Transverse colon (tissue), 3 donors: ENCODE data around the gene GMDS.

Source experiments
- CTCF ChIP-seq, 5 experiments: fragments of 200-600 bp in 3 of 5; fragments of 450-650 bp in 2 of 5; sonication (generic) in 3 of 5; IDR thresholded peaks; 1 replicate in 2 of 5; 2 replicates in 3 of 5; pipeline ENCODE4 v1.5.1; 2016 to 2017; ENCODE audit warnings: antibody characterized with exemption in 5 of 5, inconsistent platforms in 3 of 5, mild to moderate bottlenecking in 2 of 5, moderate library complexity in 1 of 5
- EP300 ChIP-seq: sonication (generic); formaldehyde crosslinking; IDR thresholded peaks from one replicate; pipeline ENCODE4 v1.6.1; 2017; ENCODE audit warnings: antibody characterized with exemption, low read depth
- POLR2A ChIP-seq: fragments of 450-650 bp; IDR thresholded peaks from one replicate; pipeline ENCODE4 v1.6.1; 2016; ENCODE audit warnings: antibody characterized with exemption, mild to moderate bottlenecking, moderate library complexity

- TF ChIP-seq POLR2A (no peak), CTCF (IDR thresholded peaks at IDR 0.05) (no peak), EP300 (no peak)
Measured at GRCh38 chr6:1834207-1834606, 411.2 kb downstream of the GMDS start.
